Activated gamma-delta T cell treated with anti-CD3 and anti-CD28 coated beads, Interleukin-2, amount 50 U/mL, for 16 hours (primary cell): ENCODE measurements around the gene GFM1.
A peak's percentile ranks its signal among the peaks of the same experiment; 100 is the strongest.

Experiments
- DNase-seq: peaks from one replicate; pipeline ENCODE4 v3.0.0-alpha.2; 2020; ENCODE audit warnings: low read depth

GFM1 gene

GRCh38 chr3:158727206-158728060 lies 83.1 kb downstream of the GFM1 start:
- DNase-seq, result peak; percentile 26

- no peak for DNase-seq
Observed at GRCh38 chr3:158728061-158728377, 83.7 kb downstream of the GFM1 start.

- no peak for DNase-seq
Observed at GRCh38 chr3:158728851-158729250, 84.5 kb downstream of the GFM1 start.

GRCh38 chr3:158731486-158731885 lies 87.2 kb downstream of the GFM1 start:
- DNase-seq, result no peak

GRCh38 chr3:158731938-158732855 lies 87.9 kb downstream of the GFM1 start, which contains the start of gene RARRES1:
TSS of gene RARRES1 (minus strand) at chr3:158732457. CDS start at chr3:158732415, 42 bp downstream.
- no peak for DNase-seq

GRCh38 chr3:158732856-158733200 lies 88.5 kb downstream of the GFM1 start:
- no peak for DNase-seq

- no peak for DNase-seq
Observed at GRCh38 chr3:158733656-158734055, 89.3 kb downstream of the GFM1 start.

- DNase-seq, result no peak
Observed at GRCh38 chr3:158735296-158736033, 91.1 kb downstream of the GFM1 start.

- no peak for DNase-seq
Observed at GRCh38 chr3:158737410-158737809, 93.1 kb downstream of the GFM1 start.

GRCh38 chr3:158737976-158738615 lies 93.8 kb downstream of the GFM1 start:
- DNase-seq, result no peak

GRCh38 chr3:158738653-158739052 lies 94.3 kb downstream of the GFM1 start:
- DNase-seq, result no peak

- no peak for DNase-seq
Observed at GRCh38 chr3:158739078-158739477, 94.8 kb downstream of the GFM1 start.

GRCh38 chr3:158739661-158740060 lies 95.3 kb downstream of the GFM1 start:
- DNase-seq, result no peak
